HG03066 (cell line): ENCODE measurements around the gene PRSS23.

Experiments
- ATAC-seq: cut with Tn5 transposase; IDR thresholded peaks from one replicate; pipeline ENCODE4 v1.9.1; 2021; ENCODE audit warnings: low read depth; ENCODE audit not compliant: unreplicated experiment

PRSS23 gene

GRCh38 chr11:86790195-86790725, 10.1 kb upstream of the PRSS23 start:
- ATAC-seq = no peak

- no peak for ATAC-seq
These were observed 9.2 kb upstream of the PRSS23 start for GRCh38 chr11:86790867-86791849.

GRCh38 chr11:86792150-86792549, 8.2 kb upstream of the PRSS23 start:
- no peak for ATAC-seq

GRCh38 chr11:86793307-86793706, 7.0 kb upstream of the PRSS23 start:
- no peak for ATAC-seq

GRCh38 chr11:86795511-86795910, 4.8 kb upstream of the PRSS23 start:
- ATAC-seq = no peak

- no peak for ATAC-seq
These were observed 4.4 kb upstream of the PRSS23 start for GRCh38 chr11:86795949-86796348.

GRCh38 chr11:86797133-86797532, 3.2 kb upstream of the PRSS23 start:
- no peak for ATAC-seq

GRCh38 chr11:86798988-86799387, 1.4 kb upstream of the PRSS23 start:
- ATAC-seq = no peak

GRCh38 chr11:86799680-86800075, 664 bp upstream of the PRSS23 start:
- ATAC-seq = no peak

GRCh38 chr11:86800960-86801272, 574 bp downstream of the PRSS23 start:
- no peak for ATAC-seq

- ATAC-seq = no peak
These were observed 1.0 kb downstream of the PRSS23 start for GRCh38 chr11:86801364-86801763.

- ATAC-seq = no peak
These were observed 1.8 kb downstream of the PRSS23 start for GRCh38 chr11:86802146-86802545.

GRCh38 chr11:86802601-86803051, 2.3 kb downstream of the PRSS23 start:
- ATAC-seq = no peak

GRCh38 chr11:86803136-86804045, 3.0 kb downstream of the PRSS23 start:
- ATAC-seq = no peak

GRCh38 chr11:86804951-86805350, 4.6 kb downstream of the PRSS23 start:
- no peak for ATAC-seq

GRCh38 chr11:86805873-86806310, 5.5 kb downstream of the PRSS23 start:
- ATAC-seq = peak; percentile 66

- ATAC-seq = no peak
These were observed 6.6 kb downstream of the PRSS23 start for GRCh38 chr11:86806903-86807302.

GRCh38 chr11:86807360-86807759, 7.0 kb downstream of the PRSS23 start:
- ATAC-seq = no peak

GRCh38 chr11:86809561-86809960, 9.2 kb downstream of the PRSS23 start:
- no peak for ATAC-seq

GRCh38 chr11:86810288-86810687, 9.9 kb downstream of the PRSS23 start:
- no peak for ATAC-seq
